ENCODE results near the gene PLAAT1. TPM values are rescaled to one million over a fixed set of nuclear protein-coding genes. Genes with fewer than 3 reads are reported as not detected.

PLAAT1 gene
- polyA plus RNA-seq, 1 experiment: 0.13 TPM

DNA sequence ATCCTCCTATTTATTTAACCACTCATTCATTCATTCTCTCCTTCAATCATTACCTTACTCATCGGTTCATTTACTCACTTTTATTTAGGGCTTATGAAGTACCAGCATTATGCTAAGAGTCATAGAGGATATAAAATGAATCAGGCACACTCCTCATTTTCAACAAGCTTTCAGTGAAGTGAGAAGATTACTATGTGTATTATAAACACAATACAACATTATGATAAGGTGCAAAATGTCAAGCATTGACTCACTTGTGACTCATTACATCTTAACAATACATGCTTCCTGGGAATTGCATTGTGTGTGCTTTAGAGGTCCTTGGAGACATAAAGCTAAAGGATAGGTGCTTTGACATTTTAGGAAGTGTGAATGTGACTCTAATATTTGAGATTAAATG lies 60.4 kb downstream of the PLAAT1 start:
- ChIA-PET POLR2A (no interaction called here), CTCF (no interaction called here)
- no peaks in the 10 kb centered on the region for H3K36me3 ChIP-seq (ENCODE audit: control insufficient read depth, insufficient read depth, low read length)
- TF ChIP-seq CTCF (IDR thresholded peaks at IDR 0.05; ENCODE audit: insufficient read depth, low read depth, low read length): no peak
- H3K4me3 ChIP-seq (ENCODE audit: low read depth, low read length): no peak overlapping the region
- DNase-seq (ENCODE audit: low read depth): no peak
- H3K27me3 ChIP-seq (ENCODE audit: control insufficient read depth, insufficient read depth, low read length): no peaks in the 10 kb centered on the region

DNA sequence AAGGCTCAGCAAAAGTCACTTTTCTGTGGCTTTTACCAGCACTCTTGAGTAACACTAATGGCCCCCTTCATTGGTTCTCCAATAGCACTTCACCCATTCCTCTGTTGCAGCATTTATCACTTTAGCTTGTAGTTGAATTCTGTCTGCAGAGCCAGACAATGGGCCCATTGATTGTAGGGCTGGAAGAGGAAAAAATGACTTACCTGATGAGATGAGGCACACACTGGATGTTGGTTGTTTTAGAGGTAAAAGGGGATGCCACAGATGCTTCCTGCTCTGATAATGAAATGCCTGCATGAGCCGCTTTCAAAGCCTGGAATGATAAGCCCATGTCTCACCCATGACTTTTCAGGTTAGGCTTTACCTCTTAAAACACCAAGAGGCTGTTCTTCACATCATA lies 64.3 kb downstream of the PLAAT1 start:
- ChIA-PET CTCF (no interaction called here), POLR2A (no interaction called here)
- DNase-seq (ENCODE audit: low read depth): no peak
- TF ChIP-seq CTCF (IDR thresholded peaks at IDR 0.05; ENCODE audit: insufficient read depth, low read depth, low read length): no peak
- Histone ChIP-seq H3K36me3 (ENCODE audit: control insufficient read depth, insufficient read depth, low read length) (no peaks in the 10 kb centered on the region), H3K4me3 (ENCODE audit: low read depth, low read length) (no peak overlapping the region), H3K27me3 (ENCODE audit: control insufficient read depth, insufficient read depth, low read length) (no peaks in the 10 kb centered on the region)

- no peaks in the 10 kb centered on the region for H3K36me3 ChIP-seq (ENCODE audit: control insufficient read depth, insufficient read depth, low read length)
- DNase-seq (ENCODE audit: low read depth): no peak
- H3K27me3 ChIP-seq (ENCODE audit: control insufficient read depth, insufficient read depth, low read length): no peaks in the 10 kb centered on the region
- POLR2A ChIA-PET: no interaction called here
- CTCF ChIA-PET: no interaction called here
- no peak overlapping the region for H3K4me3 ChIP-seq (ENCODE audit: low read depth, low read length)
- no peak for TF ChIP-seq CTCF (IDR thresholded peaks at IDR 0.05; ENCODE audit: insufficient read depth, low read depth, low read length)
Observed at GRCh38 chr3:193310914-193311723, 70.1 kb downstream of the PLAAT1 start.

- Histone ChIP-seq H3K4me3 (ENCODE audit: low read depth, low read length) (no peak overlapping the region), H3K27me3 (ENCODE audit: control insufficient read depth, insufficient read depth, low read length) (no peaks in the 10 kb centered on the region), H3K36me3 (ENCODE audit: control insufficient read depth, insufficient read depth, low read length) (no peaks in the 10 kb centered on the region)
- ChIA-PET POLR2A (no interaction called here), CTCF (interaction anchor here (0.6 kb wide), 1 partner anchor 1516 kb away, joined by 3 read pairs; no protein-coding TSS in a partner anchor)
- DNase-seq (ENCODE audit: low read depth): no peak
- no peak for TF ChIP-seq CTCF (IDR thresholded peaks at IDR 0.05; ENCODE audit: insufficient read depth, low read depth, low read length)
Observed at GRCh38 chr3:193313061-193313958, 72.3 kb downstream of the PLAAT1 start.

- Histone ChIP-seq H3K27me3 (ENCODE audit: control insufficient read depth, insufficient read depth, low read length) (no peaks in the 10 kb centered on the region), H3K4me3 (ENCODE audit: low read depth, low read length) (no peak overlapping the region), H3K36me3 (ENCODE audit: control insufficient read depth, insufficient read depth, low read length) (no peaks in the 10 kb centered on the region)
- TF ChIP-seq CTCF (IDR thresholded peaks at IDR 0.05; ENCODE audit: insufficient read depth, low read depth, low read length): no peak
- ChIA-PET CTCF (interaction anchor here (0.6 kb wide), 1 partner anchor 1517 kb away, joined by 3 read pairs; no protein-coding TSS in a partner anchor), POLR2A (no interaction called here)
- DNase-seq (ENCODE audit: low read depth): no peak
Observed at GRCh38 chr3:193314161-193314560, 73.1 kb downstream of the PLAAT1 start.
